HS-5 (cell line): ENCODE data around the gene LHPP.

ENCODE experiments used
- DNase-seq: peaks from one replicate; pipeline ENCODE4 v3.0.0-alpha.2; 2012; ENCODE audit warnings: low read depth

LHPP gene

DNA sequence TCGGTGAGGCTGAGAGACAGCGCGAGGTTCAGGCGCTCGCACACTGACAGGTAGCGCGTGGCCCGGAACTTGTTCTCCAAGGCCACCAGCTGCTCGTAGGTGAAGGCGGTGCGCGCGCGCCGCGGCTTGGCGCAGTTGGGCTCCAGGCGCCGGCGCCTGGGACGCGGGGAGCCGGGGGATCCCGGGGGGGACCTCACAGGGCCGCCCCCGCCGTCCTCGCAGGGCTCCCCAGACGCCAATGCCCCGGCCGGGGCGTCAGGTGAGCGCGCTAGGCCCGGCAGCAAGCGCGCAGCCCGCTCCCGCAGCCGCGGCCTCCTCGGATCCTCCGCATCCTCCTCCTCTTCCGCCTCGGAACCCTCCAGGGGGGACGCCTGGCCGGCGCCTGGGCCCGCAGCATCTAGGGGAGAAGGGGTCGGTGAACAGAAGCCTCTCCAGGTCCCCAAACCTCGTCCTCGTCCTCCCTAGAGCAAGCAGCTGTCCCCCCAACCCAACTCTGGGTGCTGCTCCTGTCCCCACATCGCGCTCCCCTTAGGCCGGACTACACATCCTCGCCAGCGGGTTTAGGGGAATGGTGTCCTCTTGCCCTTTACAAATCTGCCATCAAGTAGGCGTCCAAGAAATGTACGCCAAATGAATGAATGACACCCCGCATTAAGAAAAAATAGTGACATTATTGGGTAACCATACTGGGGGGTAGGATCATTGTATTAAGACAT lies 13.7 kb upstream of the LHPP start:
- DNase-seq = no peak

GRCh38 chr10:124448696-124449169 lies 12.9 kb upstream of the LHPP start:
- no peak for DNase-seq

DNA sequence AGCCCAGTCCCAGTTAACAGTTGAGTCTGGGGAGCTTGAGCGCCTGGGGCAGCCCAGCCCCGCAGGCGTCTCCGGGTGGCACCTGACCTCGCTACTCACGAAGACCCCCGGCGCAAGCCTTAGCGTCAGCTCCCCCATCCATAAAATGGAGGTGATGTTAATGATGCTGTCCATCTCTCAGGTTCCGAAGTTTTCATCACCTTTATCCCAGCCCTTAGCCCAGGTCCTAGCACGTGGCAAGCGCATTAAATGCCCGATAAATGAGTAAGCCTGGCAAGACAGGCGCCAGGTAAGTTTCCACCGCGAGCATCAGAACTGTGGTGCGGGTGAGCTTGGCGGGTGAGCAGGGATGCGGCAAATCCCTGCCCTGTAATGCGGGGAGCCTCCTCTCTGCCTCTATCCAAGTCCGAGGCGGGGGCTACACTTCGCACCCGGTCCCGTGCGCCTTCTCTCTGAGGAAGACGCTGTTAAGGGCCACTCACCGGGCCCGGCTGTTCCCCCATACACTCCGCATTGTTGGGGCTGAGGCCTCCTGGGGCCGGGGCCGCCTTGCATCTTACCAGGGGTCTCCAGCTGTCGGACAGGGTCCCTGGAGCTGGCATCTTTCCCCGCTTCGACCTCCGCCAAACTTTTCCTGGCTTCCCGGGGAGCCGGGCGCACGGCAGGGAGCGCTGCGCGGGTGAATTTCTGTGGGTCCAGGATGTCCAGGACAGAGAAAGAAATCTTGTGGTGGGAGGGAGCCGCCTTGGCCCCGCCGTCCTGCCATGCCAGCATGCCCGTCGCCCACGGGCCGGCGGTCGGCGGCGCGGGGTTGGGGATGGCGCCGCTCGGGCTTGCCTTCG lies 12.2 kb upstream of the LHPP start:
- no peak for DNase-seq

DNA sequence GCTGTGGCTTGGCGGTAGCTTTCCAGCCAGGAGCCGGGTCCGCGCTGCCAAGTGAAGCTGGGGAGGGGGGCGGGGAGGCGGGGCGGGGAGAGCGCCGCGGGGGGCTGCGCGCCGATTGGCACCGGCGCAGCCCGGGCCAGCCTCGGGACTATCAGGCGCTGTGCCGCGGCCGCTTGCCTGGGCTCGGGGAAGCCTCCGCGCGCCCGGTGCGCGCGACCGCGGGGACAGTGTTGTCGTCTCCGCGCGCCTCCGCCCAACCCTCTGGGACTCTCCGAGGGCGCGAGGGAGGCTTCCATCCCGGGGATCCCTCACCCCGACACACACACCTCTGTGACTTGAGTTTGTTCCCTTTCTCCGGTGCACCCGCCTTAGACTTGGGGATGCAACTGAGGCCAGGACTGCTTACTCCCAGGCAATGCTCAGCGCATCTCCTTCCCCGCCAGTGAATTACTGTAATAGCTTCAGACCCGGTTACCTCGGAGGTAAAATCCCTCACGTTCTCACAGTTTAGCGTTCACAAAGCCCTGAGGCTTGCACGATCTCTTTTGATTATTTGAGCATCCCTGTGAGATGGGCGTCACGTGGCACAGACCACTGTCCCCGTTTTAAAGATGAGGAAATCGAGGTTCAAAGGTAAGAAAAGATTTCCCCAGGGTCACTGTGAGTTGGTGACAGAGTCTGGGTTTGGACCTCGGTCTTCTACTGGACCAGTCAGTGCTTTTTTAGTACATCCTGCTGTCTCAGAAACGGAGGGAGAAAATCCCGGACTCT lies 11.4 kb upstream of the LHPP start, which contains the start of gene NKX1-2:
NKX1-2 (minus strand) TSS at position 24 of the 771 bp plus-strand sequence. CDS start 92 bp downstream, outside the sequence.
- no peak for DNase-seq

- DNase-seq = no peak
These were observed 10.9 kb upstream of the LHPP start for GRCh38 chr10:124450783-124451057.

- DNase-seq = no peak
These were observed 10.3 kb upstream of the LHPP start for GRCh38 chr10:124451276-124451675.

DNA sequence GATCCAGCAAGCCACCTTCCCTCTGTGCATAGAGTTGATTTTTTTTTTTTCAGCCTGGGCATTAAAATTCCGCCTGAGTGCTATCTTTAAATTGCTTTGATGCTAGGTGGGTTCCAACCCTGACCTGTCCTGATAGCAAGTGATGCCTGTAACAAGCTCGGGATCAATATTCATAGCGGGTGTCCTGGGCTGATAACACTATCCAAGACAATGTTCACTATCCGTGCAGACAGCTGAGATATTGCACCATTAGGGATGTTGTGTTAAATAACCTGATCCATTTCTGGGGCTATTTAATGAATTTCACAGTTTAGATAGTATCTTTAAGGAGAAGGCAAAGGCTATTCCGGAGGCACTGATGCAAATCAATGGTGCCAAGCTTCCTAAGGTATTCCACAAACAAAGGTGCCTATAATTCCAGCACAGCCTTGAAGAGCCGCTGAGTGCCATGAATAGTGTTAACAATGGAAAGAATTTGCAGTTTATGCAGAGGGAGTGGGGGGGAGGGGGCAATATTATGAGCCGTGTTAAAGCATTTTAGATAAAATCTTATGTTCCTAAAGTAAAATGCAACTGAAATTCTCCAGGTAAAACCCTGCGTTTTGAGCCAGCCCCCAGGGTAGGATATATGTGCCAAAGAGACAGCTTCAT lies 7.5 kb upstream of the LHPP start:
- no peak for DNase-seq

DNA sequence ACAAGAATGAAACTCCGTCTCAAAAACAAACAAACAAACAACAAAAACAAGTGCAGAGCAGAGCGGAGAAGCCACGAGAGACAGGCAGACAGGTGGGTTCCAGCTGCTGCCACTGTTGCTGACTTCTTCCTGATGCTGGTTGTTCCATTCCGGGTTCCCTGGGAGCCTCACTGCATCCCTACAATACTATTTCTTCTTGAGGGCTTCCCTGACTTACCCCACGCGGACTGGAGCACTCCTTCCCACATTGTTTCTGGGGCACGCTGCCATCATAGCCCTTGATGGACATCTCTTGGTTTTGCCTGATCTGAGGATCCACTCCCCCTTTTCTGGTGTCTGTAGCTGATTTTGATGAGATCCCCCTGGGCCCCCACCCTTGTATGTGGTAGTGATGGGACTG lies 6.2 kb upstream of the LHPP start:
- no peak for DNase-seq

DNA sequence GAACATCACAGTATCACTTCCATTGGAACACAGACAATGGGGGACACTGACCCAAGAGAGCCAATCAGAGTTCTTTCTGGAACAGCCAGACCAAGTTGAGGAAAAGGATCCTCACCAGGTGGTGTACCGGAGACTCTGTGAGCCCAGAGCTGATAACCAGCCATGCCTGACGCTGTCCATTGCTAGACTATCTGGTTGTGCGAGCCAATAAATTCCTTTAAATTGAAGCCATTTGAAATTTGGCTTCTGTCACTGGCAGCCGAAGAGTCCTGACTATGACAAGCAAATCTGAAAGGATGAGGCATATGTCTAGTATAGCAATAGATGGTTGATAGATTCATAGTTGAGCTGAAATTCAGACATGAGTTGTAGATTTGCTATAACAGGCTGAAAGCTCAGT lies 3.1 kb upstream of the LHPP start:
- no peak for DNase-seq

- no peak for DNase-seq
These were observed 2.7 kb upstream of the LHPP start for GRCh38 chr10:124458889-124459288.

GRCh38 chr10:124459395-124459794 lies 2.2 kb upstream of the LHPP start:
- DNase-seq = no peak

GRCh38 chr10:124460144-124460543 lies 1.5 kb upstream of the LHPP start:
- DNase-seq = no peak

- no peak for DNase-seq
These were observed 699 bp downstream of the LHPP start for GRCh38 chr10:124462348-124462695.

GRCh38 chr10:124464028-124464965 lies 2.7 kb downstream of the LHPP start:
- no peak for DNase-seq

DNA sequence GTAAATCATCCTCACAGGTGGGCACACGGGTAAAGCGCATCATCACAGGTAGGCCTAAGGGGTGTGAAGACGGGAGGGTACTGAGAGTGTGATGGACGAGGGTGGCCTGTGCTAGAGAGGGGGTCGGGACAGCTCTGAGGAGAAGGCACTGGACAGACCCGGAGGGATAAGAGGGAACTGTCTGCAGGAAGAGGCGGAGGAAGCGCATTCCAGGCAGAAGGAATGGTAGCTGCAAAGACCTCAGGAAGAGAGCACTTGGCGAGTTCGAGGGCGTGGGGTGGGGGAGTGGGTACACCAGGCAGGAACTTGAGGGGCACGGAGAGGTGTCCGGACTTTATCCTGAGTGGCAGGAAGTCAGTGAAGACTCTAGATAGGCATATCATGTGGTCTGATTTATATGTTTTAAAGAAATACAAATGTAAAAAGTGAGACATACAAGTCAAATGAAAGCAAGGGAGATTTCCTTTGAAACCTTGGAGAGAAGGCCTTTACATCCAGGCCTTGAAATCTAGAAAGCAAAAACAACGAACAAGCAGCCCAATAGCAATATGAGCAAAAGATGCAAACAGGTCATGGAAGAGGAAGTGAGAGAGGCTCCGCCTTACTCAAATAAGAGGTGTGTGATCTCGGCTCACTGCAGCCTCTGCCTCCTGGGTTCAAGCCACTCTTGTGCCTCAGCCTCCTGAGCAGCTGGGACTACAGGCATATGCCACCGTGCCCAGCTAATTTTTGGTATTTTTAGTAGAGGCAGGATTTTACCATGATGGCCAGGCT lies 3.6 kb downstream of the LHPP start:
- no peak for DNase-seq

DNA sequence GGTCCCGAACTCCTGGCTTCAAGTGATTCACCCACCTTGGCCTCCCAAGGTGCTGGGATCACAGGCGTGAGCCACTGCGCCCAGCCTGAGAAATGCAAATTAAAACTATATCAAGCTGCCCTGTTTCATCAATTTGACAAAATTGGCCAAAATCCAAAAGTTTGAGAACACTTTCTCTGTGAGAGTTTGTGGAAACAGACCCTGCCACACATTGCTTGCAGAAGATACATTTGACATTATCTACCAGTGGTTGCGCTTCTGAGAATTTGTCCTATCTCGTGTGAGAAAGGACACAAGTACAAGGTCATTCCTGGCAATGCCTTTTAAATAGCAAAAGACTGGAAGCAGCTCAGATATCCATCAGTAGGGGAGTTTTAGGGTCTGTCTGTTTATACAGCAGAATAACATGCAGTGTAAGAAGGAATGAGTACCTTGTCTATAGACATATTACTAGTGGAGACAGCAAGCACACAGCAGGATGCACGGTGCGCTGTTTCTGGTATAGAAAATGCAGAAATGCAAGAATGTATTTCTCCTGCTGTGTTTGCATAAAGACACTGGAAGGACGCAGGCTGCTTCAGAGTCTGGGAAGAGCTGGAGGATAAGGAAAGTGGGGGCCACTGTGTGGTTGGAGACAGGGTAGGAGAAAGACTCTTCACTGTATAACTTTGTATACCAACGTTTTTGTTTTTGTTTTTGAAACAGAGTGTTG lies 4.3 kb downstream of the LHPP start:
- DNase-seq = no peak

GRCh38 chr10:124467165-124467564 lies 5.5 kb downstream of the LHPP start:
- DNase-seq = no peak

DNA sequence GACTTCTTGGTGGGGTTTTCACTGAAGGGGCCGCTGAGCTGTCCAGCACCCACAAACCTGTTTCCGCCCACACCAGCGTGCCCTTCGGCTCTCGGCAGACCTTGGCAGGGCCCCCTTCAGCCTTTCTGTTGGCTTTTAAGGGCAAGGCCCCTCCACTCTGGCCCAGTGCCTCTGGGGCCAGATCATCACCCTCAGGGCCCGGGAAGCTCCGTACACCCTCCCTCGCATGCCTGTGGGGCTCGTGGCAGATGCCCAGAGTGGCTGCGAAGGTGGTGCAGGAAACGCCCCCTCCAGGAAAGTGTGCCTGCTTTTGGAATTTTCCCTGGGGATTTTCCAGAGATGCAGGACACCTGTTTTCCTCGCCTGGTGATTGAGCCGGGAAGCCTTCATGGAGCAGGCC lies 7.0 kb downstream of the LHPP start:
- DNase-seq = no peak

- no peak for DNase-seq
These were observed 8.4 kb downstream of the LHPP start for GRCh38 chr10:124469956-124470484.
